Neural cell (in vitro differentiated cells): ENCODE measurements around the gene SCN2A. TPM values are rescaled to one million over a fixed set of nuclear protein-coding genes. Genes with fewer than 3 reads are reported as not detected.

Experiments used
- H2AFZ ChIP-seq: fragments of 200-600, 300-800 bp; sonication (generic), shearing (Covaris generic); 2 replicates; pipeline ENCODE4 v1.6.0; 2014; ENCODE audit warnings: low read depth, mild to moderate bottlenecking, antibody characterized with exemption, low read length, moderate library complexity
- H3F3A ChIP-seq: fragments of 200-600 bp; shearing (Covaris generic); 2 replicates; pipeline ENCODE4 v1.6.1; 2016; ENCODE audit warnings: mild to moderate bottlenecking, moderate library complexity, mixed read lengths, antibody characterized with exemption, low read length; ENCODE audit not compliant: insufficient read depth, poor library complexity, severe bottlenecking
- H3K27ac ChIP-seq: fragments of 200-600, 300-800 bp; sonication (generic), shearing (Covaris generic); 2 replicates; pipeline ENCODE4 v1.5.1; 2014; ENCODE audit warnings: mild to moderate bottlenecking, low read length, moderate library complexity
- H3K27me3 ChIP-seq: fragments of 300-800, 200-600 bp; sonication (generic), shearing (Covaris generic); 2 replicates; pipeline ENCODE4 v1.6.0; 2014; ENCODE audit warnings: mild to moderate bottlenecking, low read depth, low read length, moderate library complexity; ENCODE audit not compliant: insufficient read depth
- H3K36me3 ChIP-seq: fragments of 300-800, 200-600 bp; sonication (generic), shearing (Covaris generic); 2 replicates; pipeline ENCODE4 v1.5.1; 2014; ENCODE audit warnings: mild to moderate bottlenecking, antibody characterized with exemption, low read length, moderate library complexity; ENCODE audit not compliant: insufficient read depth
- H3K4me2 ChIP-seq: fragments of 300-800, 200-600 bp; sonication (generic), shearing (Covaris generic); 2 replicates; pipeline ENCODE4 v1.6.0; 2014; ENCODE audit warnings: mild to moderate bottlenecking, low read length
- H3K4me3 ChIP-seq: fragments of 300-800, 200-600 bp; sonication (generic), shearing (Covaris generic); 2 replicates; pipeline ENCODE4 v1.5.1; 2014; ENCODE audit warnings: mild to moderate bottlenecking, low read length, moderate library complexity
- H3K79me2 ChIP-seq: fragments of 200-600 bp; shearing (Covaris generic); replicated peaks from 2 replicates; pipeline ENCODE4 v1.6.0; 2014; ENCODE audit warnings: mild to moderate bottlenecking, low read length, moderate library complexity; ENCODE audit not compliant: insufficient read depth
- H3K9ac ChIP-seq: fragments of 300-800, 200-600 bp; sonication (generic), shearing (Covaris generic); 2 replicates; pipeline ENCODE4 v1.6.1; 2016; ENCODE audit warnings: mild to moderate bottlenecking, low read length, mixed read lengths
- H3K9me2 ChIP-seq: fragments of 200-600 bp; shearing (Covaris generic); 2 replicates; pipeline ENCODE4 v1.6.1; 2016; ENCODE audit warnings: mild to moderate bottlenecking, low read length, mixed read lengths; ENCODE audit not compliant: insufficient read depth
- H3K9me3 ChIP-seq: fragments of 200-600, 300-800 bp; sonication (generic), shearing (Covaris generic); 2 replicates; pipeline ENCODE4 v1.6.1; 2016; ENCODE audit warnings: mild to moderate bottlenecking, mixed run types, low read length, moderate library complexity, mixed read lengths
- H4K20me1 ChIP-seq: fragments of 200-600 bp; shearing (Covaris generic); 2 replicates; pipeline ENCODE4 v1.6.1; 2016; ENCODE audit warnings: mild to moderate bottlenecking, mixed run types; ENCODE audit not compliant: insufficient read depth
- CTCF ChIP-seq: fragments of 450-650 bp; IDR thresholded peaks from 2 replicates; pipeline ENCODE4 v1.5.1; 2014; ENCODE audit warnings: antibody characterized with exemption, mild to moderate bottlenecking, moderate library complexity; ENCODE audit not compliant: poor library complexity, severe bottlenecking
- EP300 ChIP-seq: fragments of 450-650 bp; conservative IDR thresholded peaks from 2 replicates; pipeline ENCODE4 v1.6.1; 2014; ENCODE audit warnings: antibody characterized with exemption, mild to moderate bottlenecking, moderate library complexity; ENCODE audit not compliant: poor library complexity, severe bottlenecking
- EZH2 ChIP-seq: fragments of 200-600, 300-800 bp; shearing (Covaris generic), sonication (generic); IDR thresholded peaks from 2 replicates; pipeline ENCODE4 v1.6.1; 2014; ENCODE audit warnings: antibody characterized with exemption, low read length, borderline replicate concordance, mild to moderate bottlenecking; ENCODE audit not compliant: insufficient read depth, poor library complexity, severe bottlenecking
- MXI1 ChIP-seq: fragments of 450-650 bp; conservative IDR thresholded peaks from 2 replicates; pipeline ENCODE4 v1.6.1; 2014; ENCODE audit warnings: antibody characterized with exemption, mild to moderate bottlenecking; ENCODE audit not compliant: poor library complexity, severe bottlenecking
- POLR2AphosphoS5 ChIP-seq: IDR thresholded peaks from 2 replicates; pipeline ENCODE4 v1.6.1; 2012
- RAD21 ChIP-seq: fragments of 450-650 bp; conservative IDR thresholded peaks from 2 replicates; pipeline ENCODE4 v1.6.1; 2014; ENCODE audit warnings: antibody characterized with exemption, mild to moderate bottlenecking, moderate library complexity
- REST ChIP-seq: IDR thresholded peaks from 2 replicates; pipeline ENCODE4 v1.6.1; 2012; ENCODE audit warnings: borderline replicate concordance
- SMC3 ChIP-seq: fragments of 450-650 bp; conservative IDR thresholded peaks from 2 replicates; pipeline ENCODE4 v1.6.1; 2014; ENCODE audit warnings: antibody characterized with exemption, mild to moderate bottlenecking, moderate library complexity; ENCODE audit not compliant: poor library complexity
- TAF1 ChIP-seq: IDR thresholded peaks from 2 replicates; pipeline ENCODE4 v1.6.1; 2012; ENCODE audit warnings: low read depth
- polyA plus RNA-seq: library from polyadenylated mRNA; depleted of rRNA; stranded (reverse); fragments of >200 nt; gene quantifications from 2 replicates; pipeline ENCODE4 v1.2.3, GENCODE V29; 2014

SCN2A gene
- polyA plus RNA-seq, 1 donor from 2014 or later: 57.4 TPM

- Histone ChIP-seq H3K79me2 (no peaks in the 10 kb centered on the region), H3K27me3 (no peaks in the 10 kb centered on the region), H4K20me1 (no peaks in the 10 kb centered on the region), H2AFZ (no peak overlapping the region), H3K27ac (no peak overlapping the region), H3K36me3 (no peaks in the 10 kb centered on the region), H3K4me3 (no peak overlapping the region), H3K4me2 (no peak overlapping the region), H3K9me3 (no peaks in the 10 kb centered on the region), H3F3A (no peaks in the 10 kb centered on the region), H3K9ac (no peak overlapping the region), H3K9me2 (no peaks in the 10 kb centered on the region)
- TF ChIP-seq POLR2AphosphoS5 (no peak), REST (no peak), TAF1 (no peak), CTCF (no peak), EP300 (no peak), RAD21 (no peak), MXI1 (no peak), SMC3 (no peak), EZH2 (no peak)
Observed at GRCh38 chr2:165410276-165410675, 171.1 kb downstream of the SCN2A start.

- H2AFZ ChIP-seq: no peak overlapping the region
- no peak overlapping the region for H3K27ac ChIP-seq
- H3K4me2 ChIP-seq: no peak overlapping the region
- H4K20me1 ChIP-seq: no peaks in the 10 kb centered on the region
- TF ChIP-seq MXI1 (no peak), CTCF (no peak), TAF1 (no peak)
- no peaks in the 10 kb centered on the region for H3K9me3 ChIP-seq
- no peaks in the 10 kb centered on the region for H3K9me2 ChIP-seq
- H3K36me3 ChIP-seq: no peaks in the 10 kb centered on the region
- H3K27me3 ChIP-seq: no peaks in the 10 kb centered on the region
- H3K79me2 ChIP-seq: no peaks in the 10 kb centered on the region
- no peak overlapping the region for H3K9ac ChIP-seq
- no peak overlapping the region for H3K4me3 ChIP-seq
- H3F3A ChIP-seq: no peaks in the 10 kb centered on the region
Observed at GRCh38 chr2:165414187-165414586, 175.0 kb downstream of the SCN2A start.
